Gastrocnemius medialis (tissue), 4 donors: ENCODE data around the gene CAMK4. TPM values are rescaled to one million over a fixed set of nuclear protein-coding genes. Genes with fewer than 3 reads are reported as not detected.

Experiments used
- ATAC-seq, 2 donors: fragments of 150-250 bp; one replicate each; pipeline ENCODE4 v1.9.1; 2016
- DNase-seq, 2 donors: peaks; one replicate each; pipeline ENCODE4 v3.0.0-alpha.2; 2019
- H3K27ac ChIP-seq, 4 donors: fragments of 200-600 bp; sonication (generic); 1 replicate in 1 of 4; 2 replicates in 3 of 4; pipeline ENCODE4 v1.5.1; 2016 to 2018; ENCODE audit warnings: mild to moderate bottlenecking in 2 of 4, moderate library complexity in 1 of 4
- H3K27me3 ChIP-seq, 3 donors: fragments of 200-600 bp; sonication (generic) in 2 of 3; 1 replicate in 1 of 3; 2 replicates in 2 of 3; pipeline versions ENCODE4 v1.5.1 to v1.6.0; 2016 to 2019; ENCODE audit warnings: mild to moderate bottlenecking in 1 of 3, moderate library complexity in 1 of 3
- H3K36me3 ChIP-seq, 2 donors: fragments of 200-600 bp; sonication (generic) in 1 of 2; one replicate each; pipeline ENCODE4 v1.5.1; 2017 to 2018
- H3K4me1 ChIP-seq, 2 donors: fragments of 200-600 bp; sonication (generic) in 1 of 2; one replicate each; pipeline ENCODE4 v1.5.1; 2016 to 2017; ENCODE audit warnings: mild to moderate bottlenecking in 2 of 2
- H3K4me3 ChIP-seq, 4 donors: fragments of 200-600 bp; sonication (generic) in 3 of 4; 1 replicate in 1 of 4; 2 replicates in 3 of 4; pipeline ENCODE4 v1.5.1; 2016 to 2019; ENCODE audit warnings: mild to moderate bottlenecking in 2 of 4
- H3K9me3 ChIP-seq, 3 donors: fragments of 200-600 bp; sonication (generic) in 2 of 3; 1 replicate in 1 of 3; 2 replicates in 2 of 3; pipeline ENCODE4 v1.5.1; 2016 to 2019
- CTCF ChIP-seq, 5 experiments: fragments of 450-650 bp in 3 of 5; fragments of 200-600 bp in 2 of 5; sonication (generic) in 2 of 5; IDR thresholded peaks in 4 of 5; conservative IDR thresholded peaks in 1 of 5; 1 replicate in 4 of 5; 2 replicates in 1 of 5; pipeline ENCODE4 v1.5.1; 2016 to 2019; ENCODE audit warnings: antibody characterized with exemption in 5 of 5, mild to moderate bottlenecking in 3 of 5, moderate library complexity in 3 of 5
- POLR2A ChIP-seq, 2 donors: fragments of 450-650 bp; IDR thresholded peaks; one replicate each; pipeline ENCODE4 v1.6.1; 2017; ENCODE audit warnings: antibody characterized with exemption in 2 of 2, mild to moderate bottlenecking in 2 of 2, moderate library complexity in 2 of 2
- in situ Hi-C, 4 donors: fragments of 200-750 bp; cut with MboI; loops; one replicate each; pipeline versions ENCODE4 v1.15.0 to v1.8.0; 2017; ENCODE audit warnings: low sequenced_read_pairs in 4 of 4
- intact Hi-C: fragments of 100-400 bp; cut with DNase I; formaldehyde crosslinking; loops from one replicate; pipeline ENCODE4 v1.15.1; 2023; ENCODE audit warnings: low total_unique reads
- total RNA-seq, 4 donors: library from RNA; depleted of rRNA; stranded (reverse); fragments of >200 nt; gene quantifications; one replicate each; pipeline versions ENCODE4 v1.1.0 to v1.2.3, GENCODE V29; 2016

CAMK4 gene
- total RNA-seq, 4 donors from 2014 or later: 0.27 to 1.0 (median 0.72) TPM

- in situ Hi-C loops (no loop called here), intact Hi-C loops (no loop called here)
- H3K4me1 ChIP-seq: no peaks in the 10 kb centered on the region
- no peaks in the 10 kb centered on the region for H3K27me3 ChIP-seq
- ATAC-seq: no peak
- H3K36me3 ChIP-seq: no peaks in the 10 kb centered on the region
- no peak for DNase-seq
- TF ChIP-seq POLR2A (IDR thresholded peaks at IDR 0.05) (no peak), CTCF (IDR thresholded peaks at IDR 0.05 in 4 of 5, conservative IDR thresholded peaks at IDR 0.05 in 1 of 5) (no peak)
- H3K4me3 ChIP-seq: no peak overlapping the region
- no peak overlapping the region for H3K27ac ChIP-seq
- no peaks in the 10 kb centered on the region for H3K9me3 ChIP-seq
Measured at GRCh38 chr5:111262815-111263214, 38.6 kb downstream of the CAMK4 start.

- in situ Hi-C loops: no loop called here
- intact Hi-C loops: no loop called here
- DNase-seq: no peak
- H3K9me3 ChIP-seq: no peaks in the 10 kb centered on the region
- no peaks in the 10 kb centered on the region for H3K27me3 ChIP-seq
- H3K27ac ChIP-seq: no peak overlapping the region
- H3K36me3 ChIP-seq: no peaks in the 10 kb centered on the region
- no peak for TF ChIP-seq CTCF (IDR thresholded peaks at IDR 0.05 in 4 of 5, conservative IDR thresholded peaks at IDR 0.05 in 1 of 5)
- TF ChIP-seq POLR2A (IDR thresholded peaks at IDR 0.05): no peak
- no peak for ATAC-seq
- H3K4me1 ChIP-seq: no peaks in the 10 kb centered on the region
- no peak overlapping the region for H3K4me3 ChIP-seq
Measured at GRCh38 chr5:111266491-111266890, 42.3 kb downstream of the CAMK4 start.

GRCh38 chr5:111268300-111268699 lies 44.1 kb downstream of the CAMK4 start:
- Histone ChIP-seq H3K36me3 (no peaks in the 10 kb centered on the region), H3K4me3 (no peak overlapping the region), H3K27ac (no peak overlapping the region), H3K9me3 (no peaks in the 10 kb centered on the region), H3K4me1 (no peaks in the 10 kb centered on the region), H3K27me3 (no peaks in the 10 kb centered on the region)
- intact Hi-C loops (no loop called here), in situ Hi-C loops (no loop called here)
- ATAC-seq: no peak
- TF ChIP-seq POLR2A (IDR thresholded peaks at IDR 0.05) (no peak), CTCF (IDR thresholded peaks at IDR 0.05 in 4 of 5, conservative IDR thresholded peaks at IDR 0.05 in 1 of 5) (no peak)
- no peak for DNase-seq

GRCh38 chr5:111271885-111272284 lies 47.7 kb downstream of the CAMK4 start:
- H3K27me3 ChIP-seq: no peaks in the 10 kb centered on the region
- H3K9me3 ChIP-seq: no peaks in the 10 kb centered on the region
- intact Hi-C loops: loop anchor here (10.0 kb wide), 1 partner anchor 117 kb away; no protein-coding TSS in a partner anchor
- DNase-seq (no peak), ATAC-seq (no peak)
- H3K4me3 ChIP-seq: no peak overlapping the region
- TF ChIP-seq CTCF (IDR thresholded peaks at IDR 0.05 in 4 of 5, conservative IDR thresholded peaks at IDR 0.05 in 1 of 5) (no peak), POLR2A (IDR thresholded peaks at IDR 0.05) (no peak)
- H3K36me3 ChIP-seq: no peaks in the 10 kb centered on the region
- H3K27ac ChIP-seq: no peak overlapping the region
- H3K4me1 ChIP-seq: no peaks in the 10 kb centered on the region
- in situ Hi-C loops: no loop called here

GRCh38 chr5:111277061-111277460 lies 52.9 kb downstream of the CAMK4 start:
- TF ChIP-seq CTCF (IDR thresholded peaks at IDR 0.05 in 4 of 5, conservative IDR thresholded peaks at IDR 0.05 in 1 of 5) (no peak), POLR2A (IDR thresholded peaks at IDR 0.05) (no peak)
- intact Hi-C loops (loop anchor here (10.0 kb wide), 1 partner anchor 122 kb away; no protein-coding TSS in a partner anchor), in situ Hi-C loops (no loop called here)
- no peaks in the 10 kb centered on the region for H3K36me3 ChIP-seq
- ATAC-seq (no peak), DNase-seq (no peak)
- H3K4me1 ChIP-seq: no peaks in the 10 kb centered on the region
- no peaks in the 10 kb centered on the region for H3K9me3 ChIP-seq
- no peak overlapping the region for H3K27ac ChIP-seq
- H3K27me3 ChIP-seq: no peaks in the 10 kb centered on the region
- H3K4me3 ChIP-seq: no peak overlapping the region
